Gastrocnemius medialis (tissue), 4 donors: ENCODE results near the gene DSC1.

Source experiments
- CTCF ChIP-seq, 5 experiments: fragments of 450-650 bp in 3 of 5; fragments of 200-600 bp in 2 of 5; sonication (generic) in 2 of 5; IDR thresholded peaks in 4 of 5; conservative IDR thresholded peaks in 1 of 5; 1 replicate in 4 of 5; 2 replicates in 1 of 5; pipeline ENCODE4 v1.5.1; 2016 to 2019; ENCODE audit warnings: antibody characterized with exemption in 5 of 5, mild to moderate bottlenecking in 3 of 5, moderate library complexity in 3 of 5
- POLR2A ChIP-seq, 2 donors: fragments of 450-650 bp; IDR thresholded peaks; one replicate each; pipeline ENCODE4 v1.6.1; 2017; ENCODE audit warnings: antibody characterized with exemption in 2 of 2, mild to moderate bottlenecking in 2 of 2, moderate library complexity in 2 of 2

- TF ChIP-seq POLR2A (IDR thresholded peaks at IDR 0.05) (no peak), CTCF (IDR thresholded peaks at IDR 0.05 in 4 of 5, conservative IDR thresholded peaks at IDR 0.05 in 1 of 5) (no peak)
Measured at GRCh38 chr18:31116853-31117595, 45.6 kb downstream of the DSC1 start.
